AG04450 (cell line): ENCODE measurements around the gene MBOAT2. TPM values are rescaled to one million over a fixed set of nuclear protein-coding genes. Genes with fewer than 3 reads are reported as not detected.

Experiments used
- CTCF ChIA-PET: fragments of 300-600, 350-600 bp; formaldehyde crosslinking; extraction: SDS; loops from one replicate; lab custom pipeline; 2022; ENCODE audit warnings: antibody characterized with exemption, inconsistent platforms; lab: Charles Lee
- POLR2A ChIA-PET: fragments of 350-600 bp; formaldehyde crosslinking; extraction: SDS; loops from one replicate; lab custom pipeline; 2021; ENCODE audit warnings: antibody characterized with exemption, inconsistent platforms; lab: Yijun Ruan, JAX
- DNase-seq: peaks from one replicate; pipeline ENCODE4 v3.0.0-alpha.2; 2011; ENCODE audit warnings: low read depth, low spot score
- H3K27ac ChIP-seq: one replicate; pipeline ENCODE4 v1.5.1; 2012; ENCODE audit warnings: low read depth, low read length, control low read depth
- H3K27me3 ChIP-seq: one replicate; pipeline ENCODE4 v1.6.0; 2012; ENCODE audit warnings: low read length; ENCODE audit not compliant: control insufficient read depth, insufficient read depth
- H3K4me3 ChIP-seq: 2 replicates; pipeline ENCODE4 v1.5.1; 2011; ENCODE audit warnings: mild to moderate bottlenecking, low read depth, low read length, control low read depth
- H3K9me3 ChIP-seq: 2 replicates; pipeline ENCODE4 v1.5.1; 2012; ENCODE audit warnings: low read length; ENCODE audit not compliant: control insufficient read depth, insufficient read depth
- polyA plus RNA-seq: library from polyadenylated mRNA; depleted of rRNA; stranded (reverse); fragments of >200 nt; gene quantifications from 2 replicates; pipeline ENCODE4 v1.2.3, GENCODE V29; 2011
- TF ChIP-seq, protein P1 (sequence below): IDR thresholded peaks from 2 replicates; pipeline ENCODE4 v1.5.1; 2011; ENCODE audit warnings: low read depth, low read length, control low read depth, inconsistent platforms

Gene MBOAT2
- polyA plus RNA-seq, 1 experiment, result 75.2 TPM

DNA sequence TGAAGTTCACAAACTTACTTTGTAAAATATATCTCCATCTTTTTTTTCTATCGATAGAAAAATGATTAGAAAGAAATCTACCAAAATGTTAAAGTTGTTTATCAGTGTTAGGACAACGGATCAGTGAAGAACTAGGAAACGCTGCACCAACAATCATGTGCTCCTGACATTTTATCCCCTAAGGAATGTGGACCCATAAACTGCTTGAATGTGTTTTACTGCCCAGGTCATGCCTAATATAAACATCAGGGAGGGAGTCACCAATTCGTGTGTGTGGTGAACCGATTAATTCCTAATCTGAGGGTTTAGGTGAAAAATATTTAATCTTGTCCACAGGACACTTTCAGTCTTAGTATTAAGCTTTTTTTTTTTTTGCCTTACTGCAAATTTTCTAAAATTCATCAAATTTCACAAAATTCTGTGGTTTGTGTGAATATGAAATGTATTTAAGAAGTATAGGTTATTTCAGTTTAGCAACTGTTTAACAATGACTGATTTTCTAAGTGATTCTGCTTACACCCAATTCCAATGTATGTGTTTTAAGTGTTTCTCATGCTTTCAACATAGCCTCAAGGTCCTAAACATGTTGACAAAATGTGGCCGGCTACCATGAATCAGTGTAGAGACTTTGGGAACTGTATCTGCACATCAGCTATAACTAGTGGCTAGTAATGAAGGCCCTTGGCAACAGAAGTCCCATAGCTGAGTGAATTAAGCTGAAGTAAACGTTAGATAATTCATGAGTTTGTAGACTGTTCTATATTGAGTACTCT lies 155.0 kb downstream of the MBOAT2 start:
- TF ChIP-seq, protein P1, sequence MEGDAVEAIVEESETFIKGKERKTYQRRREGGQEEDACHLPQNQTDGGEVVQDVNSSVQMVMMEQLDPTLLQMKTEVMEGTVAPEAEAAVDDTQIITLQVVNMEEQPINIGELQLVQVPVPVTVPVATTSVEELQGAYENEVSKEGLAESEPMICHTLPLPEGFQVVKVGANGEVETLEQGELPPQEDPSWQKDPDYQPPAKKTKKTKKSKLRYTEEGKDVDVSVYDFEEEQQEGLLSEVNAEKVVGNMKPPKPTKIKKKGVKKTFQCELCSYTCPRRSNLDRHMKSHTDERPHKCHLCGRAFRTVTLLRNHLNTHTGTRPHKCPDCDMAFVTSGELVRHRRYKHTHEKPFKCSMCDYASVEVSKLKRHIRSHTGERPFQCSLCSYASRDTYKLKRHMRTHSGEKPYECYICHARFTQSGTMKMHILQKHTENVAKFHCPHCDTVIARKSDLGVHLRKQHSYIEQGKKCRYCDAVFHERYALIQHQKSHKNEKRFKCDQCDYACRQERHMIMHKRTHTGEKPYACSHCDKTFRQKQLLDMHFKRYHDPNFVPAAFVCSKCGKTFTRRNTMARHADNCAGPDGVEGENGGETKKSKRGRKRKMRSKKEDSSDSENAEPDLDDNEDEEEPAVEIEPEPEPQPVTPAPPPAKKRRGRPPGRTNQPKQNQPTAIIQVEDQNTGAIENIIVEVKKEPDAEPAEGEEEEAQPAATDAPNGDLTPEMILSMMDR, result no peak
- no peak for DNase-seq
- ChIA-PET POLR2A (no interaction called here), CTCF (interaction anchor here (1.3 kb wide), 1 partner anchor 24 kb away, joined by 5 read pairs; no protein-coding TSS in a partner anchor)
- H3K27me3 ChIP-seq, result no peaks in the 10 kb centered on the region
- no peak overlapping the region for H3K4me3 ChIP-seq
- H3K9me3 ChIP-seq, result no peaks in the 10 kb centered on the region
- H3K27ac ChIP-seq, result no peak overlapping the region

DNA sequence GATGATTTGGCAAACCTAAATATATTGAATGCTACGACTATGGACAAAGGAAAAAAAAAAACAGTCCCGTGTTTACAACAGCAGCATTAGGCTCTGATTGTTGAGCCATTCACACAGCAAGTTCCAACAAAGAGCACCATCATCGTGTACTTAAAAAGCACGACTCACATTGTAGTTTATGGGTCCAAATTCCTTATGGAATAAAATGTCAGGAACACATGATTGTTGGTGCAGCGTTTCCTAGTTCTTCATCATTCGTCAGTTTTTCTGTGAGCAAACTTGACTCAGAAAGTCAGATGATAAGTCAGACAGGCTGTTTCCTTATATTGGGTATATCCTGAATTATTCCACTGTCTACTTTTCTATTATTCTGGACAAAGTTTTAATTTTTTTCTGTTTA lies 156.1 kb downstream of the MBOAT2 start:
- Histone ChIP-seq H3K4me3 (no peak overlapping the region), H3K9me3 (no peaks in the 10 kb centered on the region), H3K27ac (peak overlapping the region; percentile 13), H3K27me3 (no peaks in the 10 kb centered on the region)
- DNase-seq, result no peak
- ChIA-PET CTCF (no interaction called here), POLR2A (no interaction called here)
- TF ChIP-seq, protein P1, result no peak

DNA sequence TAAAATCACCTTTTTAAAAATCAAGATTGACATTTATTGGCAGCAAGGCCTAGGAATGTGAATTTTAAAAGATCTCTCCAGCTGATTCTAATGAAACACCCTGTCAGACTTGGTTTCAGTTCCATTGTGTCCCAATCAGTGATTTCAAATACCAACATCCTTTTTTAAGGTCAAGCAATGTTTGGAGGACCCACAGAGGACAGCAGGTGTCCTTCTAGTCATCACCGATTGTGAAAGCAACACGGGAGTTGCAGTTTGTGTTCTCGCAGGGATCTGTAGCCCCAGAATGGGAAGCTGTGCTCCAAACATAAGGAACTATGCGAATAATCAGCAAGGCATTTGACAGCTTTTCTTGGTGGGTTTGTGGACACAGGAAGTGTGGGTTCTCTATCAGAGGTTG lies 161.6 kb downstream of the MBOAT2 start:
- TF ChIP-seq, protein P1, result no peak
- ChIA-PET POLR2A (no interaction called here), CTCF (no interaction called here)
- no peak for DNase-seq
- Histone ChIP-seq H3K27me3 (no peaks in the 10 kb centered on the region), H3K4me3 (no peak overlapping the region), H3K9me3 (no peaks in the 10 kb centered on the region), H3K27ac (no peak overlapping the region)

DNA sequence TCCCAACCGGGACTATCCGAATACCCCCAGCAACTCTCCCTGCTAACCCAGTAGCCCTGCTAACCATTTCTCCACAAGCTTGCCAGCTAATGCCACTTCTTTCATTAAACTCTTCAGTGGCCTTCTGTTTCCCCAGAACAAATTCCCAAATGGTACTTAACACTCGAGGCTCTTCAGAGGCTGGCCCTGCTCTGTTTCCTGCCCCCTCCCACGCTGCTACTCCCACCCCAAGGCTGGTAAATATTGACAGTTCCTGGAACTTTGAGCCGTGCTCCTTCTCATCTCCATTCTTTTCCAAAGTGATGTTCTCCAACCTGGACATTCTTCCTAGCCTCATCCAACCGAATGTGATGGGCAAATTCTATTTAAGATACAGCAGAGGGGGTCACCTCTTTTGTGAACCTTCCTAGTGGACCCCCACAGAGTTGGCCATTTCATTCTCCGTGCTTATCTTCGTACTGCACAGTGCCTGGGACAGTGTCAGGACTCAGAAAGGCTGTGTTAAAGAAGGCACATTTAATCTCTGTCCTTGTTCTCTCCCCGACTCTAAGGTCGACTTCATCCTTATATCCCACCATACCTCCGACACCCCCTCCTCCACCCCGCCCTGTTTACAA lies 162.9 kb downstream of the MBOAT2 start:
- POLR2A ChIA-PET, result interaction anchor here (0.9 kb wide), 1 partner anchor 19 kb away, joined by 3 read pairs; no protein-coding TSS in a partner anchor
- Histone ChIP-seq H3K27ac (no peak overlapping the region), H3K4me3 (no peak overlapping the region), H3K27me3 (no peaks in the 10 kb centered on the region), H3K9me3 (no peaks in the 10 kb centered on the region)
- TF ChIP-seq, protein P1, result no peak
- CTCF ChIA-PET, result no interaction called here
- no peak for DNase-seq
